NCI-H748 treated with DMSO at 0.1 percent for 48 hours (cell line): ENCODE measurements around the gene FAM131C.
"Not testable (repeated sequence)": the region's sequence is repeated elsewhere in the genome, so short reads cannot be mapped to it uniquely, and the experiment has no call there.

ENCODE experiments used
- DNase-seq: peaks from one replicate; lab custom pipeline; 2025; lab: John Stamatoyannopoulos, UW

The FAM131C gene

DNA sequence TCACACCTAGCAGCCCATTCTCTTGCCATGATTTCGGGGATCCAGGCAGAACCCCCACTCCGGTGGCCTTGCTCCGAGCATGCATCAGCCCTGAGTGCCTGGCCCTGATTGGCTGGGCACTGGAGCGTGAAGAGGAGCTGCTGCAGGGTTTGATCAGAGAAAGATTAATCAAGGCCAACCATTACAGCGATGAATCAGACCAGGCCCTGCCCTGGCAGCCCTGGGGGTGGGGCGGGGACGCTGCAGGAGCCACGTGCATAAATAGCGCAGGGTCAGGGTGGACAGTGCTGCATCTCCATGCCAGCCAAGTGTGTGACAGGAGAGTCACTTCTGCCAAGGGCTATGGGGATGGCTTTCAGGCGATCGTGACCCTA lies 3.4 kb upstream of the FAM131C start:
- no peak for DNase-seq

DNA sequence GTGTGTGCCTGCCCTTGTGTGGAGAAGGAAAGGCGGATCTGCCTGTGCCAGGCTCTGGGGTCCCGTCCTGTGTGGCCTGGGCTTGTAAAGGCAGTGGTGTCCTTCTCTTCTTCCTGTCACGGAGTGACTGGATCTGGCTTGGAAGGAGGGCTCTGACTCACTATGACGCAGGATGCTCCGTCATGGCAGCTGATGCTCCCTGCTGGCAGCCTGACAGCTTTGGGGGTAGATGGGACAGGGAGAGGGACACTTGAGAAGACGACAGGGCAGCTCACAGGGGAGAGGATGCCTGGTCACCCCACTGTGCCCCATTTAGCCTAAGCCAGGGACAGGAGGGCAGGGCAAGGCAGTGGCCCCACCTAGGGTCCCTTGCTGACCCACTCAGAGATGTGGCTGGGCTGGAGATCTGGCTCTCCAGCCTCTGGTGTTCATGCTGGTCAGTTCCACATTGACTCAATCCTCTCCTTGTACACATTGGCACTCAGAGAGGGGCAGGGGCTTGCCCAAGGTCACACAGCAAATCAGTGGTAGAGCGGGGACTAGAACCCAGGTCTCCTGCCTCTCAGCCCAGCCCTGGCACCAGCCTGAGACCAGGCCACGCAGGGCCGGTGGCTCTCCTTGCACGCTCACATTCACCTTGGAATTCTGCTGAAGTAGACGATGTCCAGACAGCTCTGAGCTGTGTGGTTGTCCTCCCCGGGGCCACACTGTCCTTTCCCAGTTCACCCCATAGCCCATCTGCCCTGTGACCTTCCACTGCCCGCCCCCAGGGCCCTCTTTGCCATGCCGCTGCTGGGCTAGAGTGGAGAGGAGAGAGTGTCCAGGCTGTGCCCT lies 2.8 kb upstream of the FAM131C start:
- DNase-seq, result no peak

DNA sequence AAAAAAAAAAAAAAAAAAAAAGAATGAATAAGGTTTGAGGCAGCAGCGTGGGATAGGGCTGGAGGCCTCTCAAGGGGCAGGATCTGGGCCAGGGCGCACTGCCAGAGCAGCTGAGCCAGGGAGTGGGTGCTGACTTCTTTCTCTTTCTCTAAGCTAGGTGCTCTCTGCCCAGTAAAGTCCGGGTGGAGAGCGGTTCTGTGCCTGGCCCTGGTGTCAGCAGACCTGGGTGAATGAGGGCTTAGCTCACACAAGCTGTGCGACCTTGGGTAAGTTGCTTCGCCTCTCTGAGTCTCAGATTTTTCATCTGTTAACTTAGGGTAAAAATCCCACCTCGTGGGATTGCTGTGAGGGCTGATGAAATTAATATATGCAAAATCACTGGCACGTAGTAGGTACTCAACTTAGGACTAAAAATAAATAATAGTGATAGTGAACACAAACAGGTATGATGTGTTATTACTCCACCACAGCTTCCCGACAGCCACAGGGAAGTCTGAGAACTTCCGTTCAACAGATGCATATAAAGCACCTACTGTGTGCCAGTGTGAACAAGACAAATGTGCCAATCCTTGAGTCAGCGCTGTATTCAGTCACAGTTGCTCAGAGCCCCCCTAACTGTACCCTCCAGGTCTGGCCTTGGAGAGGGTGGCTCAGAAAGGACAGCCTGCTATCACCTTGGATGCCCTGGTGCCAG lies 2.0 kb upstream of the FAM131C start:
- no peak for DNase-seq

DNA sequence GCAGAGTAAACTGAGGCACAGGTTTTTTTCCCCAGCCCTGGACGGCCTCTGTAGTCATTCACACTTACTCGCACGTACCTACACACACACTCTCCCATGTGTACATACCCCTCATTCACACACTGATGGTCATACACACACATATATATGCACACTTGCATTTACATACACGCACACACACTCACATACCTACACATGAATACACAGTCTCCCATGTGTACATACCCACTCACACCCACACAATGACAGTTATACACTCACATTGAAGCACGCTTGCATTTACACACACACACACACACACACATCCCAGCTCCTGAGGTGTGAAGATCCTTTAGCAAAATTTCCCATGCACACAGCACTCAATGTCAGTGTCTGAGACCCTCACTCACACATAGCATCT lies 766 bp upstream of the FAM131C start:
- DNase-seq, result no peak

DNA sequence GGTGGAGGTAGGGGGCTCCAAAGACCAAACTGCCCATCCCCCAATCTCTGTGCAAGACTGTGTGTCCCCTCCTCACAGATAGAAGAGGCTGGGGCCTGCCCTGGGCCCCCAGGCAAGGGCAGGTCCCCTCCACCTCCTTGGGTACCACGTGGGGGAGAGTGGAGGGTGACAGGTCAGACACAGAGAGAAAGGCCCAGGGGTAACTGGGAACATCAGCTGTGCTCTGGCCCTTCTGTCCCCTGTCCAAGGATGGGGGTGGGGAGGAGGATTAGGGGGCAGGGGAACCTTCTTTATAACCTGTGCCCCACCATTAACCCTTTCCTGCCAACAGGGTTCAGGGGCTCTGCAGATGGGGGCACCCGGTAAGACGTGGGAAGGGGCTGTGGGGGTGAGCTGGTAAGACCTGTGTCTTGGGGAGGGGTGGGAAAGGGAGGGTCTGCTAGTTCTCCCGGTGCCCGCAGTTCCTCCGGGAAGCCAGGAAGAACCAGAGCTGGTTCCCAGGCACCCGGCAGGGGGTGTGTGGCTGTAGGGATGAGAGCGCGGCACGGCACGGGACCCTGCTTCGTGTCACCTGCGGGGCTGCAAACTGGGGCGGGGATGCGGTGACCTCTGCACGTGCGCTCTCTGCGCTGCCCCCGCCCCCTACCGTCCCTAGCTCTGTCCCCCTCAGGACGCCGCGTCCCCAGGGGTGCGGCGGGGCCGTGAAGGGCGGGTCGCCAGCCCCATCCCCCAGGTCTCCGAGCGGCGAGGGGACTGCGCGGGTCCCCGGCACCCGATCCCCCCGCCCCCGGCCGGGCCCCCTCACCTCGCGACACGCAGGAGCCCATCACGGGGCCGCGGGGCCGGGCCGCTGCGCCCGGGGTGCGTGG lies 601 bp downstream of the FAM131C start:
- DNase-seq, result no peak

DNA sequence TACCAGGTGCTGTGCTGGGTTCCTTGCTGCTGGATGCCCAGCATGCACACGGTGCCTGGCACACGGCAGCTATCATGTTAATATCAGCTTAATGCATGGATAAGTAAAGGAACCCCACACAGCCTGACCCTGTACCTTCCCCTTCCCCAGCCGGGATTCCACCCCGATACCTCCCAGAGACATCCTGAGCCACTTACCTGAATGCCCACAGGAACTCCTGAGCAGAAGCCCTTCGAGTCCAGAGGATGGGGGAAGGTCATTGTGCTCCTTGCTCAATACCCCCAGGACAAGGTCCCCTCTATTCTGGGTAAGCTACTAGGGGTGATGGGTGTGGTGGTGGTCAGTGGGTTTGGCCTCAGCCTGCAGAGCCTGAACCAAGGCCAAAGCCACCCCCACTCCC lies 1.4 kb downstream of the FAM131C start:
- no peak for DNase-seq

DNA sequence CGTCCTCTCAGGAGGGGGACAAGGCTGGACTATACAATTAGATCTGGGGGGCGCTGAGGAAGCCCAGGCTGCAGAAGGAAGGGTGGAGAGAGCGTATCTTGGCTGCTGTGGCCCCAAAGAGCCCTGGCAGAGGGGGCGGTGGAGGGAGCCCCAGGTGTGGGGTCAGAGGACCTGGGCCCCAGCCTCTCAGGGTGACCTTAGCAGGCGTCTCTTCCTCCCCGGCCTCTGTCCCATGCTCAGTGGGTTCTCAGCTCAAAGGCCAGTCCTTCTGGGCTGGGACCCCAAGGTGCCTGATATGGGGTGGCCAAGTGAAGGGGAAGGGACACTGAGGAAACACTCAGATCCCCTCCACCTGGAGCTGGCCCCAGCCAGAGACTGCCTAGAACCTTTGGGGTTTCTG lies 1.8 kb downstream of the FAM131C start:
- DNase-seq, result no peak

DNA sequence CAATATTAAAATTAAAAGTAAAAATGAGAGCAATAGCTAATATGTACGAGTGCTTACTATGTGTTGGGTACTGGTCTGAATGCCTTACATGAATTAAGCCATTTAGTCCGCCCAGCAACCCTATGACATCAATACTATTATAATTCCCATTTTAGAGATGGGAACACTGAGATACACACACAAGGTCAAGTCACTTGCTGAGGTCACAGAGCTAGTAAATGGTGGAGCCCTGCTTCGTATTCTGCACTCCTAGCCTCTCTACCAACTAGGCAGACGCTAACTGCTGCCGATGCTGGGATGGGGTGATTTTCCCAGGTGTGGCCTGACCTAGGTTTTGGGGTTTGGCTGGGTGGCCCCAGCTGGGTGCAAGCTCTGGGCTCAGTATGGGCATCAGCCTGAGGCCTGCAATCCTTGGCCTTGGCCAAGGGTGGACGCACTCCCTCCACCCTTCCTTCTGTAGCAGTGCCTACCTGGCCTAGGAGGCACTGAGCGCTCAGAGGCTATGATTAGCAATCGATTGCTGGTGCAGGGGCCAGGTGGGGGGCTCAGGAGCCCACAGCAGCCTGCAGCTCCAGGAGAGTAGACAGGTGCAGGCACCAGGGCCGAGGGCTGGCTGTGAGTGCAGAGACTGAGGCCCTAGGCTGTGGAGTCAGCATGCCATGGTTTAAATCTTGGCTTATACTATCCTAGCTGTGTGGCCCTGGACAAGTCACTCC lies 2.7 kb downstream of the FAM131C start:
- no peak for DNase-seq

DNA sequence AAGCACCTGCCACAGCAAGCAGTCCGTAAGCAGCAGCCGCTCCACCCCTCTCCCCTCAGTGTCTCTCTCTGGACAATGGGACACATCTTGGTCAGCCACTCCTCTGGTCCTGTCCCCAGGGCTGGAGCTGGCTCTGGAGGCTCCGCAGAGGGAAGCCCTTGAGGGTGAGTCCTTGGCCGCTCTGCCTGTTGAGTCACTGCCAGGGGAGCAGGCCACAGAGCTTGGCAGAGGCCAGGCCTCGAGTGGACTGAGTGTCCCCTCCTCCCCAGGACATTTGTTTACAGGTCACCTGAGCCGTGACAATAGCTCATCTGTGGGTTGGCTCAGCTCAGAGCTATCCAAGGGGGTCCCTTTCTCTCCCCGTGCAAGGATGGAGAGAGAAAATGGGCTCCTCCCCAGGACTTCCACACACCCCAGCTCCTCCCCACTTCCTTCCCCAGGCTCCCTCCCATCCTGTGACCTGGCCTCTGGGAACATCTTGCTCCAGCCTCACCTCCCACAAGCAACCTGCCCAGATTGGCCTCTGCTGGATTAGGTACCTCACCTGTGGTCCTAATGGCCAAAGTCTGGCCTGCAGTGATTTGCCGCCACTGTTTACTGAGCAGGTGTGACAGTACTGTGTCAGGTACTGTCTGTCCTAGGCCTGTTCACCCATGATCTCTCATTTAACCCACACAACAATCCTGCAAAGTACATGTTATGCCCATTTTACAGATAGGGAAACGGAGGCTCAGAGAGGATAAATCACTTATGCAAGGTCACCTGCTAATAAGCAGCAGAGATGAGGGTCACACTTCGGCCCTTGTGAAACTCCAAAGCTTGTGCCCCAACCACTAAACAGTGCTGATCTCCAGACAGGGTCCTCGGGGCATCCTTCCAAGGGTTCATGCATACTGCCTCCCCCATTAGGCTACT lies 4.8 kb downstream of the FAM131C start:
- DNase-seq, result no peak

DNA sequence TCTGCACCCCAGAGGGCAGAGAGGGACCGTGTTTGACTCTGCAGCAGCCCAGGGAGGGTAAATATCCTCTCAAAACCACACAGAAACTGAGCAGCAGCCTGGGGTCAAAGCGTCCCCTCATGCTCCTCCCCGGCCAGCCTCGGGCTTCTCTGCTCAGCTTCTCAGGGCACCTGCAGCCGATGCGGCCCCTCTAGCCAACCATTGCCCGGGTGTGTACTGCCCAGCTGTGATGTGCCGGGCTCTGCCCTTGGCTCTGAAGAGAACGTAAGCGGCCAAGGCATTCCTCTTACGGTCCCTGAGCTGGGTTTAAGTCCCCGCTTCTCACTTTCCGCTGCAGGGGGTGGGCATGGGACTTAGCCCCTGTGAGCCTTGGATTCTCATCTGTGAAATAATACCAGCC lies 5.5 kb downstream of the FAM131C start:
- no peak for DNase-seq

DNA sequence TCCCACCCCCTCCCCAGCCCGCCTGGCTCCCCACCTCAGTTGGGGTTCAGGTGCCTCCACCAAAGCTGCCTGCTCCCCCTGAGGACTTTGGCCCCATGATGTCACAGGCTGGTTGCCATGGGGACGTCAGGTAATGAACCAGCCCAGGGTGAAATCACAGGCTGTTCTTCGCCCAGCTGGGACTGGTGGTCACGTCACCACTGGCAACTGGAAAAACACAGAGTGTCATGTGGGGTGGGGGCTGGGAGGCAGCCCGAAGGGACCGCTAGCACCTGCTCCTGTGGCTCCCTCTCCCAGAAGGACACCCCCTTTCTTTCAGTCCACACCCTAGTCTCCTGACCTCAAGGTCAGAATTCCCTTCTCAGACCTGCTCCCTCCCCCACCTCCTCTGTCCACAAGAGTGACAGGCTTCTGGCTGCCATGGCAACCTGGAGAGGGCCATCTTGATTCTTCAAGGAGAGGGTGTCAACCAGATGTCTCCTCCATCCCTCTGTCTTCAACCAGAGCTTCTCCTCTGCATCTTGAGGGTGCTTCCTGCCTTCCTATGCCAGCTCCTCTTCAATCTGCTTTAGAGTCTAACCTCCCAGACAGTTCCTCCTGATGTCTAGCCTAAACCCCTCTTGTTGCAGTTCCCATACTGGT lies 6.2 kb downstream of the FAM131C start:
- no peak for DNase-seq

DNA sequence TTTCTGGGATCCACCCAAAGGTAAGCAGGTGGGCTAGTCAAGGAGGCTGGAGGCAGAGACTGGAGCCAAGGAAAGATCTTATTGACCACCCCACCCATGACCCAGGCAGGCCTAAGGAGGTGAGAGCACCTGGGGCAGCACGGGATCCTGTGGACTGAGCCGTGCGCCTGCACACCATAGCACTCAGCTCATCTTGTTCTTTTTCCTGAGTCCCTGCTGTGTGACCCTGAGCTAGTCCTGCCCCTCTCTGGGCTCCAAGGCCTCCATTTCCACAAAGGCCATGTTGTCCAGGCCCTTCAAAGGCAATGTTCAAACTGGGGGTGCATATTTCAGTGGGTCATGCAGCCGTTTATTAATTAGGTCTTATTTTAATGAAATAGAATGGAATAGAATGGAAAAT lies 7.2 kb downstream of the FAM131C start:
- no peak for DNase-seq

DNA sequence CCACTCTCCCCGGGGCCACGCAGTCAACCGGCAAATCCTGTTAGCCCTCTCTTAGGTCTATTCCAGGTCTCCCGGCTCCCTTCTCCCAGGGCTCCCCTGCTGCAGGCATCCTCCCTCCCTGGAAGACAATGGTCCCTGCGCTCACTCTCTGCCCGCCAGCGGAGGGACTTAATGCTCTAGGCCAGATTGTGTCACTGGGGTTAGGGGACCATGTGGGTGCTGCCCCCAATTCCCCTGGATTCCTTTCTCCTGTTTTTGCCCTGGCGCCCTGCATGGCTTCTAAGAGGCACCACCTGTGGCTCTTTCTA lies 8.2 kb downstream of the FAM131C start:
- no peak for DNase-seq

DNA sequence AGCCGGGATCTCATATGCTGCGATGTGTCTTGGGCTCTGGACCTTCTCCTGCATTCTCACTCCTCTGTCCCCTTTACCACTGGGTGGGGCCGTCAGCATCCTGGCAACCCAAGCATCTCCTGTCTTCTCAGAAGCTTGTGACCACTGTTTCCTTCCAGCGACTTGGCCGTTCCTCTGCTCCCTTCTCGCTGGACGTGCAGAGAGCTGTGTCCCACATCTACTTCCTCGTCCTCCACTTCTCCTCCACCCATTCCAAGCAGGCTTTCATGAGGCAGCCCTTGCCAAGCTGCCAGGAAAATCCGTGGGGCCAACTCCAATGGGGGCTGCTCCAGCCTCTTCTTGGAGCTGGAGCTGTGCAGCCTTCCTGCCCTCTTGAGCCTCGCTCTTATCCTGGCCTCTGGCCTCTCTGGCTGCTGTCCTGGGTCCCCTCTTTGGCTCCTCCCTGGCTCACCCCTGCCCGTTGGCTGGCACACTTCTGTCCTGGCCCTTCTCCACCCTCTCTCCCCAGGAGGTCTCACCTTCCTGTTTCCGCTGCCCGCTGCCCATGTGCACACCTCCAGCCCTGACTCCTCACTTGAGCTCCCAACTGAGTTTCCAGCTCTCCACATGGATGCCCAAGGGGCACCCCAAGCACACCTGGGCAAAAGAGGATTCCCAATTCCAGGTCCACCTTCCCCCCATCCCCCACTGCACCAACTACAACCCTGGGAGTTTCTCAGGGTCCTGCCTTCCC lies 8.7 kb downstream of the FAM131C start:
- no peak for DNase-seq

DNA sequence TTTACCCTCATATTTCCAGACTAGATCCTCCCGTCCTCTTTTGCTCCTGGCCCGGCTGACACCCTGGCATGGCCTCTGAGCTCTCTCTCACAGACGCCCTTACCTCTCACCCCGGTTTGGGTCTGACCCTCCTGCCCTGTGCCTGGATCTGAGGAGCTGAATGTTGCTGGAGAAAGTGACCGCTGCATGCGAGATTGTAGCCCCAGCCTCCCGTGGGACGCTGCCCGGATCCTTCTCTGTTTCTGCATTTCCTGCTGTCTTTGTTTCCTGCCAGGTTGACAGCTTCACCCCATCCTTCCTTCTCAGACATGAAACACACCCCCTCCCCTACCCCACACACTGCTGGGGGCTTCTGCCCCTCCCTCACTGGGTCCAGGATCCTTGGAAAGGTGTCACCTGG lies 9.5 kb downstream of the FAM131C start:
- no peak for DNase-seq

DNA sequence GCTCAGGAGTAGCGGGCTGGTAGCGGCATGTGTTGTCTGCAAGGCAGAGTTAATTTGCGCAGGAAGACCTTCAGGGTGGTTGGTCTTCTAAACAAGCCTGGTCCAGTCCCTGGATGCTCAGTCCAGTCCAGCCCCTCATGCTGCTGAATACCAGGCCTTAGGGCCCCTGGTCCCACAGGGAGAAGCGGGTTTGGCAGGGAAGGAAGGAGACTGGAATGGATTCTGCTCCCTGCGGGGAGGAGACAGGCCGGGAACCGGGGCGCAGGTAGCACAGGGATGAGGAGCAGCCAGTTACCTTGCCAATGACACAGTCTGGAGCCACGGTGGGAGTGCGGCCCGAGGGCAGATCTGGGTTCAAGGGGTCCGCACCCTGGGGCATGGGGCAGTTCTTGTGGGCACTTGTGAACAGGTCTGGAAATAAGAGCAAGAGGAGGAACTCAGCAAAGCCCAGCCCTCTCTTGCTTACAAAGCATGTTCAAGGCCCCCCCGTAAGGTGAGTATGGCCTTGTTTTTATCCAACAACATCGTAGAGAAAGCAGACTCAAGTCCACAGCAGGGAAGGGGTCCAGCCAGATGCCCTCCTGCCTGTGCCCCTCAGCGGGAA lies 10.1 kb downstream of the FAM131C start:
- DNase-seq, result no peak

DNA sequence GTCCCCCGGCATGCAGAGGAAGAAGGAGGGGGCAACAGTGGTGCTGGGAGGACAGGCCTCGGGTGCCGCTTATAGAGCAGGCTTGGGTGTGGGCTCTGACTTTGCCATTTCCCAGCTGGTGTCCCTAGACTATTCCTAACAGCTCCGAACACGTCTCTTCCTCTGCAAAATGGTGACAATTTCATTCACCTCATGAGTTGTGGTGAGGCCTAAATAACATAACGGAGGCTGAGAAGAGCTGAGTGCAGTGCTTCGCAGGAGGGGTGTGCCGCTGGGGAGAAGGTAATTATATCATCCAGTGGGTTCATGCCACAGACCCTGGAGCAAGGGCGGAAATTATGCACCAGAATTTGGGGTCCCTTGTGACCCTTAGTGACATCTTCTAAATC lies 10.8 kb downstream of the FAM131C start:
- not testable (repeated sequence) for DNase-seq

DNA sequence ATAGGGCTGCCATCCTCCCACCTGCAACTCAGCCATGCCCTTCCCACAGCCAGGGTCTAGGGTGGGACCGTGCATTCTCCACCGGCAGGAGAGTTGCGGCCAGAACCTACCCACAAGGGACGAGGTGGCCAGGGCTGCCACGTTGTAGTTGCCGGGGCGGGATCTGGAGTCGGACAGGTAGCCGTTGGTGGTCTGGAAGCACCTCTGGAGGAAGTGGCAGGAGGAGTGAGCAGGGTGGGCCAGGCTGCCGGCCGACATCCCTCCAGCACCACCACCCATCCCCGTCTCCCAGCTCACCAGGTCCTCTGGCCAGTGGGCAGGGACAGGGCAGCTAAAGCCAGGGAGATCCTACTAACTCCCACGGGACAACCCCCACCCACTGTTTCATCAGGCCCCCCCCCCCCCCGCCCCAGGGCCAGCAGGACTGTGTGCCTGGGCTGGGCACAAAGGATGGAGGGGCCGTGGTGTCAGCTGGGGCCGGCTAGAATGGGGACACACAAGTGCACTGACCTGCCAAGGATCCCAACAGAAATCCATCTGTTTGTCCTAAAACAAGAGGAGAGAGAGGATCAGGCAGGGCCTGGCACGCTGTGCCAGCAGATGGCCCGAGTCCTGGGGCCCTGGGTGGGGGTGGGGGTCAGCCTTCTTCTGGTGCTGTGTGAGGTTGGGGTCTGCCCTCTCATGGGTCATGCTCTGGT lies 11.3 kb downstream of the FAM131C start:
- DNase-seq, result not testable (repeated sequence)

DNA sequence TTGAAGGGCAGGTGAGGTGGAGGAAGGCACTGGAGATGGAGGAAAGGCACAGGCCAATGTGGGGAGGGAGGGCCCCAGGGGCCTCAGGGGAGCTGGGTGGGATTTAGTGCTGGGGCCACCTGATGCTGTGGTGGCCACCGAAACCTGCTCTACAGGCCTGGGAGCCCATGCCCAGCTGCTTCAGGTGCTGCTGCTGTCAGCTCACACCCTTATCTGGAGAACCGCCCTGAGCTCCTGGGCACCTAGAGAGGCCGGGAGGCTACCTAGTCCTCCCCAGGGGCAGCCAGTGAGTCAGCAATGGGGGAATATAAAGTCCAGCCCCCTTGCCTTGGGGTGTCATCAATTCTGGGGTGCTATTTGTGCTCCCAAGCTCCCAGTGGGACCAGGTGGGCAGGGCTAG lies 12.2 kb downstream of the FAM131C start:
- no peak for DNase-seq
